HG03280 (cell line): ENCODE measurements around the gene HNRNPA3.
"Not testable (repeated sequence)": the region's sequence is repeated elsewhere in the genome, so short reads cannot be mapped to it uniquely, and the experiment has no call there.

ENCODE experiments used
- ATAC-seq: cut with Tn5 transposase; IDR thresholded peaks from one replicate; pipeline ENCODE4 v1.9.1; 2021; ENCODE audit warnings: mild to moderate bottlenecking, moderate library complexity; ENCODE audit not compliant: unreplicated experiment

Gene HNRNPA3

DNA sequence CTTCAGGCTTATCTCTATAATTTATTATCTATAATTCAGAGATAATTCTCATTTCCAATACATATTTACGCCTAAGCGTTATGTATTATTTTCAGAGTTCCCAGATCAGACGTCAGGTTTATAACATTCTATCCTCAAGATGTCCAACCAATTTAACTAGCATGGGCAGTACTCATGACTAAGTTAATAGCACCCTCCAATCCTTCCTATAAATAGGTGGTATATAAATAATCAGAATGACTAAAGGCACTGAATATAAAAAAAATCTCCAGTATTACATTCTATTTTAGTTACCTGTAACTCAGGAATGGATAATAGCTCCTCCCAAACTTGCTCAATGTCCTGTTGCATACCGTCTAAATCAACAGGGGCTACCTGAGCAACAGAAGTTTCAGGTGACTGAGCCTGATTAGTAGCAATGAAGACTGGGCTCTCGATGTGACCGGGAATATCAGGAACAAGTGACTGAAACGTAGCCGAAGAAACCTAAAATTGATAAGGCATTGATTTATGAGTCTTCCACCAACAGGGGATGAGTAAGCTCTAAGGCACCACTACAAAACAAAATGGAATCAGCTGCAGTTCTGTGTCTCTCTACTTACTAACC is 19.6 kb downstream of the HNRNPA3 start:
- ATAC-seq, result no peak

DNA sequence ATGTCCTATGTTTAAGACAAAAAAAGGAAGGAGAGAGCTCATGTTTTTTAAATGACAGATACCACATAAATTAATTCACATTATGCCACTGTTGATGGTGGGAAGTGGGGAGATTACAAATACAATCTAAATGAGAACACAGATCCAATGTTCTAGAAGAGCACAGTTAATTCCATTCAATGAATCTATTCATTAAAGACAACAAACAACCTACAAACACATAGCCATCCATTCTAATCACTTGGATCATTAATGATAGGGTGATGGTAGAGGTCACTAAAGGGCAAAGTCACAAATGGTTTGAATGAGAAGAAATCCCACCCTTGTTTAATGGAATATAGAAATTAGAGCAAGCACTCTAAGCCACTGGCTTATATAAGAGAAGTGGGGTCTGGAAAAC is 21.7 kb downstream of the HNRNPA3 start:
- no peak for ATAC-seq

DNA sequence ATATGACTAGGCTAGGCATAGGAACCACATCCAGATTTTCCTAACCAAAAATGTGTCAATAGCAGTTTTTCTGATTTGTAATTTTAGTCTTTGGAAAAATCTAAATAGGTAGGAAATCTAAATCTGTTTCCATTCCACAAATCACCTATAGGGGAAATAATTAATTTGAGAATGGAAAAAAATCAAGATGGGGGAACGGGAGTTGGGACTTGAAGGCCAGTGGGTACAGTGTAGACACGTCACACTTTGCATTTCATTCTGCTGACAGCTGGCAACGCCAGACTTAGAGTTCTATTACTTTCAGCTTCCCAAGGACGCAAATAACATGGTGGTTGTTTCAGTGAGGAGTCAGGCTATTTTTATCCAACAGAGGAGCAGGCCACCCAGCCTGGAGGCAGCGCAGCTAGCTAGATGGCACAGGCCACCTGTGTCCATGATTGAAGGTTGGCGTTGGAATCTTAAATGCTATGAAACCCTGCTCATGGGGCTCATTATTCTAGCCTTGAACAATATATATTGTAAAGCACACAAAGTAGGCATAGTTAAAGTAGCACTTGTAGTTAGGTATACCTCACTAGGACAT is 23.4 kb downstream of the HNRNPA3 start:
- no peak for ATAC-seq

DNA sequence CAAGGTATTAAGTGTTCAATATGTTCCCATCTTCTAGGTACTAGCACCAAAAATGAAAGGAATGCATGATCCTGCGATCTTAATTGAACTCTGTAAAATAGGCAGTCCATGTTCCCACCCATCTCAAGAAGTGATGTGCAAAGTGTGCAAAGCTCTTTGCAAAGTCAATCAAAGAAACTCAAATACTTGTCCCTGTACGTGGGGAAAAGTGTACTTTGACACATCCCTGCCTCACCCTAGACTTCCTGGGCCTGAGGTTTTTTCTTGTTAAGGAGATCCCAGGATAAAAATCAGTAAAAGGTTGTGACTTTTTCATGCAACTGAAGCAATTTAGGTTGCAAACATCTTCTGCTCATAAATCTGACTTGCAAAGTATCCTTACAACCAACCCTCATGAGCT is 25.3 kb downstream of the HNRNPA3 start:
- ATAC-seq, result no peak

DNA sequence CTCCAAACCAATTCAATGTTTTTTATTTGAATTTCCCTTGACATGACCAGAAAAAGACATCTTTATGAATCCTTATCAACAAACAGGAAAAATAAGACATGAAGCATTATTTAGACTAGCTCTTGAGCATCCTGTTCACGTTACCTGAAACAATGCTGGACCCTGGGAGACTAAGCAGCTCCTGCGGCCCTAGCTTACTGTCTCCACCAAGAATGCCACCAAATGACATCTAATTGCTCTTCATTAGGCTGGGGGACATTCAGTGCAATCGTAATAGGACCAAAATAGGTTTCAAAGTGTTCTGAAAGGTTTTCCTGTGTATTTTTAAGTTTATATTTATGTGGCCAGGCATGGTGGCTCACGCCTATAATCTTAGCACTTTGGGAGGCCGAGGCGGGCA is 26.5 kb downstream of the HNRNPA3 start:
- ATAC-seq, result no peak

DNA sequence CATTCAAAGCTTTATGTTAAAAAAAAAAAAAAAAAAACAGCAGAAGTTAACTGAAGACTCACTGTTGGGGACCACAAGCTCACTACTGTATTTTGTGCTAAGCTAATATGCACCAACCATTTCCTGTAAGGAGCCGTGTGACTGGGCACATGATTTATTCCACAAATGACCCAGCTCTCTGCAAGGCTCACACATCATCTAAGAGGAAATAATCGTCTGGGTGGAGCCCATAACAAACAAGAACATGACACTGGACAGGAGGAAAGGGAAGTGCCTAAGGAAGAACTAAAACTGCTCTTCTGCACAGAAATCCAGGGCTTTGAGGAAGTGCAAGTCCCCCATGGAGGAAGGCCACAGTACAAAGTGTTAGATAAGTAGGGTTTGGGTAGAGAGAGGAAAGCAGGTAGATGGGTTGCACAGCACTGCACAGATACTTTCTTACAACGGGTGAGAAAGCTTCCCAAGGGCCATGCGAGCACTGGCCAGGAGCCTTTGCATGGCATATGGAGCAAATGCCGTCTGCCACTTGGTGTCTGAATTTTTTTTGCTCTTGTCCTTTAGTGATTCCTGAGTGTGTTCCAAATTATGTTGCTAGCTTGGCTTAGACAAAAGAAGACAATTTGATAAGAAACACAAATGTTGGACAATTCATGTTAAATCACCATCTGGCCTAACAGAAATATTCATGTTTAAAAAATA is 27.5 kb downstream of the HNRNPA3 start:
- ATAC-seq, result no peak

DNA sequence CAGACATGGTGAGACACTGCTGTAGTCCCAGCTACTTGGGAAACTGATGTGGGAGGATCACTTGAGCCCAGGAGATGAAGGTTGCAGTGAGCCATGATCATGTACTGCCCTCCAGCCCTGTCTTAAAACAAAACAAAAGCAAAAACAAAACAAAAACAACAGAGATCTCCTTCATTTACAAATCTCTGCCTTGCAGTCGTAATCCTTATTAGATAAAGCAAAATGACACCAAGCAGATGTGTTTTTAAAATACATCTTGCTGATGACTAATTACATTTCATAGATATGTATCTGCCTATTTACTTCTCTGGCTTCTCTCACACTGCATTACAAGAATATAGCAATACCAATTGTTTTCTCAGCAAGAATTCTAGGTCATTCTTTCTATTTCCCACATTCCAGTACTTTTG is 29.1 kb downstream of the HNRNPA3 start:
- no peak for ATAC-seq

DNA sequence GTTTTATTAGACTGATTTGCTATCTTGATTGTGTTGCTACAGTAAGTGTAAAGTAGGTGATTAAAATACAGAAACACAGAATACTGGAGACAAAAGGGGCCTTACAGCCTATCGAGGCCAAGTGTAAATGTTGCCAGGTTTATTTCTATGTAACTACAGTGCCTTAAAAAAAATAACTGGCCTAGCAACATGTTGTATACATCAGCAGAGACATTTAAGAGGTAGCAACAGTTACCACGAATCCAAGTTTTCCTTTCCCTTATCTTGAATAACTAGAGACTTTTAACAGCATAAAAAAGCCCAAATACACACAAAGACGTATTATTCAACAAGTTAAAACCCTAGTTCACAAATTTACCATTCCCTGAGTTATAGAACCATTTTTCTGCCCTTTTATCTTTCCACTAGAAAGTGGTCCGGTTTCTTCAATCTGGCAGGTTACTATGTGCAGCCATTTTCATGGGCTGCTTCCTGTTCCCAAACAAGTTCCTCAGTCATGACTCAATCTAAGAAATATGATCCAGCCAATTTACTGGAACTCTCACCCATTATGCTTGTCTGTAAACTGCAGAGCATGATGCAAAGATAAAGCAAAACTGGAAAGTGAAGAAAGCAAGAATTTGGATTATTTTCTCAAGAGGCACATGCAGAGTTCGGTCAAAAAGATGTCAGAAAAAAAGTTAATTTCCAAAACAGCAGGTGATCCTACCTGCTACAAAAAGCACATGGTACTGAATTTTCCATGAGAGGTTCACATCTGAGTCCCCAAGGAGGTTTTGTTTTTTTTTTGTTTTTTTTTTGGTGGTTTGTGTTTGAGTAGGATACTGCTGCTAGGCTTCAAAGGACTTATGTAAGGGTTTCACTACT is 29.8 kb downstream of the HNRNPA3 start:
- ATAC-seq, result no peak

DNA sequence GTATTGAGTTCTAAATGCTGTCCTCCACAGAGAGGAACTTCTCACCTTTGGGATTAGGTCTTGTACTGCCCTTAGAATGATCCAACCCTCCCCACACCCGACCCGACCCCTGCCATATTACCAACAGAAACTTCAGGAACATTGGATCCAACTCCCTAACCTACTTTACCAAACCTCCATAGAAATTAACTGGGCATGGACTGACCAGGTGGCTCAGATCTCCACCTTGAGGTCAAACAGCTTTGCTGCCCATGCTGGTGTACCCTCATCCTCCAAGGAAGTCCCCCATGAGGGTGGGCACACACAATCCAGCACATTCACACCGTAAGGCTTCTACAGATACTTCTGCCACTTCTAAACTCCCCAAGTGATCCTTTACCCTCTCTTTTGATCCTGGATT is 30.5 kb downstream of the HNRNPA3 start:
- no peak for ATAC-seq

DNA sequence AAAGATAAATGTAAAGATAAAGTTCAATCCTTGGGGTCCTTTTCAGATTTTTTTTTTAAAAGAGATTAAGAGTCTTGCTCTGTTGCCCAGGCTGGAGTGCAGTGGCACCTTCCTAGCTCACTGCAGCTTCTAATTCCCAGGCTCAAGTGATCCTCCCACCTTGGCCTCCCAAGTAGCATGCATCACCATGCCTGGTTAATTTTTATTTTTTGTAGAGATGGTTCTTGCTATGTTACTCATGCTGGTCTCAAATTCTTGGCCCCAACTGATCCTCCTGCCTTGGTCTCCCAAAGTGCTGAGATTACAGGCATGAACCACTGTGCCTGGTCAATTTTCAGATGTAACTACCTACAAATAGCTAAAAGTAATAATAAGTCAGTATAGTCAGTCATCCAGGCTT is 30.9 kb downstream of the HNRNPA3 start:
- ATAC-seq, result no peak

DNA sequence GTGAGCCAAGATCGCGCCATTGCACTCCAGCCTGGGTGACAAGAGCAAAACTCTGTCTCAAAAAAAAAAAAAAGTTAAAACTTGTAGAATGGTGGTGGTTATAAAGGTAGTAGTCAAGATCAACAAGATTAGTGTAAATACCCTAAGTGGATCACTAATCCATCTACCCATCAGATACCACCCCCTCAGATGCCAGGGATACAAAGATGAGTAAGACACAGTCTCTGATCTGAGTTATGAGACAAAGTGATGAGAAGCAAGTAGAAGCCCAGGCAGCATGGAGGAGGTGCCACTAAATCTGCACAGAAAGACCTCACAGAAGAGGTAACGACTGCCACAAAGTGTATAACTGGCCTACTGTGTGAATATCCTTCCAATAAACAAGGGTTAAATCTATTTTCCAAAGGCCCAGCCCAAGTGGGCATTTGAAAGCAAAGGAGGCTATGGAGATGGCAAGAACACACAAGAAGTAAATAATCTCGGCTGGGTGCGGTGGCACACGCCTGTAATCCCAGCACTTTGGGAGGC is 31.7 kb downstream of the HNRNPA3 start:
- no peak for ATAC-seq

DNA sequence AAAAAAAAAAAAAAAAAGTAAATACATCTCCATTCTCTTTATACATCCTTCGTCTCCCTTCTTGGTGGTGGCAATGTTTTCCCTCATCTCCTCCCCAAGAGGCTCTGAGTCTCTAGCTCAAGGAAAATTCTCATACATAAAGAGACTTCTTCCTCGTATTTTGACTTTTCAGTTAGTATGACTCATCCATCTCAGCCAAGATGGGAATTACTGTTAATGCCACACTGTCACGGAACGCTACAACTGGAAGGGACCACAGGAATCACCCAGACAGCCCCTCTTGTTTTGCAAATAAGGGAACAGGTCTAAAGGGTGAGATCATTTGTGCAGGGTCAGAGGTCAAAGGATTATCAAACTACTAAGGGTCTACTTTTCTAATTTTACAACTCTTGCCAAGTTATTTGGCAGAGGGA is 32.4 kb downstream of the HNRNPA3 start:
- no peak for ATAC-seq

DNA sequence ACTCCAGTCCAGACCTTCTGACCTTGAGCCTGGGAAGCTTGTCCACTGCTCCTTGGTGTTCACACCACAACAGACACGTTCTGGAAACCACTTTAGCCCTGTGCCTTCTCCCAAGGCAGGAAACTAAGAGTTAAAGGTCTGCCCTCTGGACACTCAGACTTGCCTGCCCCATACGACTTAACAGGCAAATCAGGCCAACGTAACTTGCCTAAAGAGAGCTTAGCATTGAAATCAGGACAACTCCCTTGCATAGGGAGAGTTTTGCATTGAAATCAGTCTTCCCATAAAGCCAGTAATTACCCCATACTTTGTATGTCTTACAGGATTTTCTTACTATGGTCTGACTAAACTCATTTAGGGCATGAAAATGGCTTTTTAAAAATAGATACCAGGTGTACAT is 33.4 kb downstream of the HNRNPA3 start:
- no peak for ATAC-seq

DNA sequence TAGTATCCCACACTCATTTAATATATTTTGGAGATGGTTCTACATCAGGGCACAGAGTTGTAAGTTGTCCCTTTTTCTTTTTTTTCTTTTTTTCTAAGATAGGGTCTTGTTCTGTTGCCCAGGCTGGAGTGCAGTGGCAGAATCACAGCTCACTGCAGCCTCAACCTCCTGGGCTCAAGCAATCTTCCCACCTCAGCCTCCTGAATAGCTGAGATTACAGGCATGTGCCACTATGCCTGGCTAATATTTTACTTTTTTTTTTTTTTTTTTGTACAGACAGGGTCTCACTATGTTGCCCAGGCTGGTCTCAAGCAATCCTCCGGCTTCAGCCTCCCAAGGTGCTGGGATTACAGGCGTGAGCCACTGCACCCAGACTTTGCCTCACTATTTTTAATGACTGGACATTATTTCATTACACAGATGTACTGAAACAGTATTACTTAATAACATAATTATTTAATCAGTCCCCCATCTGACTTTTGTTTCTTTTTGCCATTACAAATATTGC is 34.0 kb downstream of the HNRNPA3 start:
- not testable (repeated sequence) for ATAC-seq

DNA sequence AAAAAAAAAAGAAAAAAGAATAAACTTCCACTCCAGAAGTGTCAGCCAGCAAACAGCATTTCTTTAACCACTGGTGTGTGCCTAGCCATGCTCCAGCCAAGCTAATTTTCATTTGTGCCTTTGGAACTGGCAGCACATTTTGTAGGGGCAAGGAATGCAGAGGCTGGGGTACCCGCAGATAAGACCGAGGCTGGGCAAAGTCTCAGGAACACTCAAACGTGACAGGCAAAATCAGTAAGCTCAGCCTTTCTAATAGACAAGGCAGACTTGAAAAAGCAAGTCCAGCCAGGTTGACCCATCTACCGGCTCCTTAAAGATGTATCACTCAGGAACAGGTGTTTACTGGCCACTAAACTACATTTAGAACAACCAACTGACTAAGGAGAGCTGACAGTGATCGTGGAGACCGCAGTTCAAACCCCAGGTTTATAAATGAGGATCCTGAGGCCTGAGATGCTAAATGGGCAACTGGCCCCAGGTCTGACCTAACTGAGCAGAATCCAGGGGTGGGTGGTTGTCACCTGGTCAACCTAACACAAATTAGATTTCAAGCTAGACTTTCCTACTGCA is 35.2 kb downstream of the HNRNPA3 start:
- ATAC-seq, result no peak

DNA sequence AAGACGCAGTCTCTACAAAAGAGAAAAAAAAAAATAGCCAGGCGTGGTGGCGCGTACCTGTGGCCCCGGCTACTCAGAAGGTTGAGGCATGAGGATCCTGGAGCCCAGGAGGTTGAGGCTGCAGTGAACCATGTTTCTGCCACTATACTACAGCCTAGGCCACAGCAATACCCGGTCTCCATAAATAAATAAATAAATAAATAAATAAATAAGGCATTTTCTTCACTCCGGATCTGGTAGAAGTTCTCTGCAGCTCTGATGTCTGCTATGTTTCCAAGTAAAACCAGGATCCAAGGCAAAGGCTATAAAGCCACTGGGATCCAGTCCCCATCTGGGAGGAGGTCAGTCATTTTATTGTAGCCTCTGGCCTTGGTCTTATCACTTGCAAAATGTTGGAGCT is 36.4 kb downstream of the HNRNPA3 start:
- ATAC-seq, result no peak

DNA sequence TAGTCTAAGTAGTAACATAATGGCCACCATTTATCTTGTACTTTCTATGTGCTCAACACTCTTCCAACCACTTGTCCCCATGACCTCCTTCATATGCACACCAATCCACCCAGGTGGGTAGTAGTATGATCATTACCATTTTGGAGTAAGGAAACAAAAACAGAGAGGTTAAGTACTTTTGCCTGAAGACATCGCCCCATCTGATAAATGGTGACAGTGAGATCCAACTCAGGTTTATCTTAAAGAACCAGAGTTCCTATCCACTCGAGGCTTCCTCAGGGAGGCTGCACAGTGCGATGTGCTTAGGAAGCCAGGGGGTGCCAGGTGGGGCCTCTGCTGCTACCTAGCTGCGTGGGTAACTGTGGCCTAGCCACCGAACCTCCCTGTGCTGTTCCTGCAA is 37.9 kb downstream of the HNRNPA3 start:
- no peak for ATAC-seq

DNA sequence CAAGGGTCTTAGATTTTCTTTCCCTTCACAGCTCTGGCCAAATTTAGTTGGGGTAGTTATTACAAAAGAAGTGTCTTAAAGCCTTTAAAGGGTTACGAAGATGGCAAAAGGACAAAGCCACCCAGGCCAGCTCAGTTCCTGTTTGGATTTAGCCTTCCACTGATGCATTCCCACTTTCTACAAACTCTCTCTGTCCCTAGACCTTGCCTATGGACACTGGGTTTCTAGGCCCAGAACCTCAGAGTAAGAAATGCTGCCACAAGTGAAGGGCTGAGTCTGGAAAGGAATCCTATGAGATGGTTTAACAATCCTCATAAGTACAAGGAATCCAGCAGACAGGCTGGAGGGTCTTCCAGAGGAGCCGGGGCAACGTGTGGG is 38.6 kb downstream of the HNRNPA3 start:
- ATAC-seq, result no peak

DNA sequence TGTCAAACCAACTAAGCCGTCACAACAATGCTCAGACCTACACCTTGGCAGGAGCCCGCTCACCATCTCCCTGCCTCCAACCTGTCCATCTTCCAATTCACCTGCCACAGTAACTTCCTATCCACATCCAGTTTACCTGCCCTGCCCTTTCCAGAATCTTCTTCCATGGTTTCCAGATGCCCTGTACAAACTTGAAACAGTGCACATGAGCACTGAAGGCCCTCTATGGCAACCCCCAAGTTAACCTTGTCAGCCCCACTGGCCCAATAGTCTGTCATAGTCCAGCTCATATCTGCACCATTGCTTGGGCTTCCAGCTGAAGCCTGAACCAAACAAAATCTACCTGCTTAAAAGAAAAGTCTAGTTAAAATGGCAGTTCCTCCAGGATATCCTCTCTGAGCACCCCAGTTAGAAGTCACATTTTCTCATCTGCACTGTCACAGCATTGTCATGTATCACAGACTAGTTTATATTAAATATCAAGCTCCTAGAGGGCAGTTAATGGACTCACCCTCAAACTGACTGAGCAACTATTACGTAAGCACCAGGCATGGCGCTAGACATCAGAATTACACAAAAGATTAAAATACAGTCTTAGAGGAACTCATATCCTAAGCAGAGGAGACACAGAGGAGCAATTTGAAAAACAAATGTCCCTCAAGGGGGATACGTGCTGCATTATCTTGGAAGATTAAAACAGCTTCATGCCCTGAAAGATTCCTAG is 40.4 kb downstream of the HNRNPA3 start:
- ATAC-seq, result no peak

DNA sequence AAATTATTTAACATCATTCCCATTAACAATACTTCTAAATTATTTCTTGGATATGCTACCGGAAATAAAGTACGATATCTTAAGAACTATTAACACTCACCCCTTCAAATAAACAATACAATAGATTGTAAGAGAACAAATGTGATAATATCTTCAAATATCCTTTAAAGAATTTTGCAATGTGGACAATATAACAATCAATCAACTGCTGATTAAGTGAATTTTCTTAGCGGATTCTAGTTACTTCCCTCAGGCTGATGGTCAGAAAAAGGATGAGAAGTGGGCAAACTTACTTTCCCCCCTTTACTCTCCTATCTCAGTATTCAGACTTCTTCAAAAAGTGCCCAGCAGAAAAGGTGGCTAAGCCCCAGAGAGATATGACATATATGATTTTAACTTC is 41.1 kb downstream of the HNRNPA3 start:
- no peak for ATAC-seq
